ENCODE measurements around the gene AP1S1.
"Not testable (repeated sequence)": the region's sequence is repeated elsewhere in the genome, so short reads cannot be mapped to it uniquely, and the experiment has no call there.

The AP1S1 gene

GRCh38 chr7:101153969-101154692 is at the start of gene AP1S1:
Gene AP1S1 (plus strand): TSS chr7:101154476. CDS start chr7:101154515, 39 bp downstream.
- peak within 1 kb of the TSS; percentile 87 for H3K27ac ChIP-seq

GRCh38 chr7:101104799-101105198 is 49.5 kb upstream of the AP1S1 start:
- TF ChIP-seq CTCF (IDR thresholded peaks at IDR 0.05) (no peak), ZFX (IDR thresholded peaks at IDR 0.05; ENCODE audit: borderline replicate concordance) (no peak)
- no peak overlapping the region for H3K27ac ChIP-seq

More at GRCh38 chr7:101153969-101154692, at the start of gene AP1S1:
- TF ChIP-seq ZFX (IDR thresholded peaks at IDR 0.05; ENCODE audit: borderline replicate concordance) = no peak
- no peak for TF ChIP-seq CTCF (IDR thresholded peaks at IDR 0.05)

- not testable (repeated sequence) for H3K27ac ChIP-seq
Measured at GRCh38 chr7:101105248-101105647, 49.0 kb upstream of the AP1S1 start.

GRCh38 chr7:101106386-101106785 is 47.9 kb upstream of the AP1S1 start:
- TF ChIP-seq ZFX (IDR thresholded peaks at IDR 0.05; ENCODE audit: borderline replicate concordance) (no peak), CTCF (IDR thresholded peaks at IDR 0.05) (no peak)
- no peak overlapping the region for H3K27ac ChIP-seq

- H3K27ac ChIP-seq = no peak overlapping the region
- no peak for TF ChIP-seq CTCF (IDR thresholded peaks at IDR 0.05)
- TF ChIP-seq ZFX (IDR thresholded peaks at IDR 0.05; ENCODE audit: borderline replicate concordance) = no peak
Measured at GRCh38 chr7:101108330-101108857, 45.9 kb upstream of the AP1S1 start.

GRCh38 chr7:101108961-101109360 is 45.3 kb upstream of the AP1S1 start:
- TF ChIP-seq CTCF (IDR thresholded peaks at IDR 0.05) = no peak
- TF ChIP-seq ZFX (IDR thresholded peaks at IDR 0.05; ENCODE audit: borderline replicate concordance) = no peak
- no peak overlapping the region for H3K27ac ChIP-seq

GRCh38 chr7:101109368-101109767 is 44.9 kb upstream of the AP1S1 start:
- H3K27ac ChIP-seq = no peak overlapping the region

More at GRCh38 chr7:101109368-101109767, 44.9 kb upstream of the AP1S1 start:
- TF ChIP-seq CTCF (IDR thresholded peaks at IDR 0.05) = no peak
- no peak for TF ChIP-seq ZFX (IDR thresholded peaks at IDR 0.05; ENCODE audit: borderline replicate concordance)

Measured in 22Rv1 (cell line).